KBM-7 (cell line): ENCODE measurements around the gene PTOV1.
"Not testable (repeated sequence)": the region's sequence is repeated elsewhere in the genome, so short reads cannot be mapped to it uniquely, and the experiment has no call there.

Experiments
- DNase-seq: peaks from one replicate; pipeline ENCODE4 v3.0.0-alpha.2; 2015
- in situ Hi-C: fragments of 300-500 bp; cut with MboI; formaldehyde crosslinking; loops from 2 replicates; pipeline ENCODE4 v1.14.3; 2020; ENCODE audit warnings: low sequenced_read_pairs, low pct_unique_long_range_greater_than_20kb, mixed read lengths

Gene PTOV1

GRCh38 chr19:49814010-49814409 lies 36.9 kb upstream of the PTOV1 start:
- in situ Hi-C loops, result no loop called here
- DNase-seq, result no peak

GRCh38 chr19:49816590-49816989 lies 34.4 kb upstream of the PTOV1 start:
- in situ Hi-C loops, result no loop called here
- DNase-seq, result no peak

GRCh38 chr19:49817964-49818648 lies 32.9 kb upstream of the PTOV1 start, which contains the start of gene MED25:
Gene MED25, plus strand, starts transcription at chr19:49818289. Its CDS starts 53 bp downstream, at chr19:49818342.
- in situ Hi-C loops, result no loop called here
- DNase-seq, result peak; percentile 94

GRCh38 chr19:49818649-49819370 lies 32.1 kb upstream of the PTOV1 start:
- no peak for DNase-seq
- in situ Hi-C loops, result no loop called here

GRCh38 chr19:49819452-49820115 lies 31.4 kb upstream of the PTOV1 start:
- DNase-seq, in situ Hi-C loops: not testable (repeated sequence)

GRCh38 chr19:49820125-49820524 lies 30.8 kb upstream of the PTOV1 start:
- no peak for DNase-seq
- in situ Hi-C loops, result no loop called here

GRCh38 chr19:49823472-49823871 lies 27.5 kb upstream of the PTOV1 start:
- DNase-seq, result no peak
- in situ Hi-C loops, result no loop called here

- DNase-seq, result no peak
- in situ Hi-C loops, result no loop called here
These were observed 26.3 kb upstream of the PTOV1 start for GRCh38 chr19:49824662-49825061.

- in situ Hi-C loops, result no loop called here
These were observed 23.9 kb upstream of the PTOV1 start for GRCh38 chr19:49827034-49827433.

GRCh38 chr19:49829200-49829599 lies 21.8 kb upstream of the PTOV1 start:
- in situ Hi-C loops, result no loop called here
- no peak for DNase-seq

More at GRCh38 chr19:49827034-49827433, 23.9 kb upstream of the PTOV1 start:
- DNase-seq, result no peak

GRCh38 chr19:49829721-49830120 lies 21.2 kb upstream of the PTOV1 start:
- no peak for DNase-seq
- in situ Hi-C loops, result no loop called here

GRCh38 chr19:49830766-49831165 lies 20.2 kb upstream of the PTOV1 start:
- no peak for DNase-seq
- in situ Hi-C loops, result no loop called here

GRCh38 chr19:49831592-49831991 lies 19.4 kb upstream of the PTOV1 start:
- DNase-seq, result no peak
- in situ Hi-C loops, result no loop called here

GRCh38 chr19:49832556-49832955 lies 18.4 kb upstream of the PTOV1 start:
- DNase-seq, result peak; percentile 51
- in situ Hi-C loops, result no loop called here

GRCh38 chr19:49833599-49833998 lies 17.4 kb upstream of the PTOV1 start:
- in situ Hi-C loops, result no loop called here
- no peak for DNase-seq

- in situ Hi-C loops, result no loop called here
These were observed 15.4 kb upstream of the PTOV1 start for GRCh38 chr19:49835562-49835961.

GRCh38 chr19:49836176-49837008 lies 14.6 kb upstream of the PTOV1 start:
- DNase-seq, result no peak
- in situ Hi-C loops, result no loop called here

More at GRCh38 chr19:49835562-49835961, 15.4 kb upstream of the PTOV1 start:
- DNase-seq, result no peak

GRCh38 chr19:49837009-49837310 lies 14.0 kb upstream of the PTOV1 start:
- no peak for DNase-seq
- in situ Hi-C loops, result no loop called here

GRCh38 chr19:49837425-49837824 lies 13.5 kb upstream of the PTOV1 start:
- DNase-seq, result no peak
- in situ Hi-C loops, result no loop called here
